ENCODE measurements around the gene NCOA1.

NCOA1 gene

DNA sequence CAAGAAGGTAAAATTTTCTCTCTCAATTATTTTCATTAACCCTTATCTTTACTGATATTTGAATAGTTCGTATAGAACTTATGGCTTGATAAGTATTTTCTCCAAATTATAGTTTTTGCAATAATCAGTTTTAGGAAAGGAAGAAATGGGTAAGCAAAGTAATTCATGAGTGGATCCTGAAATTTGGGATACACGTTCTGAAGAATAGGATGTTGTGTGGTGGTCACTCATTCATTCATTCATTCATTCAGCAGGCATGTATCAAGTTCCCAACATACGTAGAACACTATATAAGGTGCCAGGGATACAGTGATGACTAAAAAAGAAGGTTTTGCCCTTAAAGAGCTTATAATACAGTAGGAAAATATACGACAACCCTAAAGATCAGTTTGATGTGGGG lies 206.7 kb downstream of the NCOA1 start:
- no peak for ATAC-seq (ENCODE audit: insufficient read depth, low read depth)
- Histone ChIP-seq H3K79me2 (ENCODE audit: insufficient read depth, low read length) (no peaks in the 10 kb centered on the region), H3K36me3 (ENCODE audit: insufficient read depth, low read length) (no peaks in the 10 kb centered on the region; the same call in 1 of the 2 replicates), H3K27me3 (ENCODE audit: insufficient read depth, low read length, poor library complexity) (no peaks in the 10 kb centered on the region), H3K9me3 (ENCODE audit: insufficient read depth, low read length, severe bottlenecking) (no peaks in the 10 kb centered on the region), H3K27ac (ENCODE audit: low read length) (no peak overlapping the region), H3K4me2 (ENCODE audit: insufficient read depth, low read length) (no peak overlapping the region), H3K4me1 (ENCODE audit: insufficient read depth, low read length) (no peaks in the 10 kb centered on the region), H2AFZ (ENCODE audit: low read depth, low read length) (no peak overlapping the region), H3K9ac (ENCODE audit: low read depth, low read length) (no peak overlapping the region), H3K4me3 (ENCODE audit: low read depth in 1 of 2, low read length in 2 of 2) (no peak overlapping the region), H4K20me1 (ENCODE audit: insufficient read depth, low read length) (no peaks in the 10 kb centered on the region)
- DNase-seq, result no peak
- TF ChIP-seq EZH2 (IDR thresholded peaks at IDR 0.05; ENCODE audit: borderline replicate concordance, low read depth, low read length, severe bottlenecking), result no peak
- TF ChIP-seq, protein P1, sequence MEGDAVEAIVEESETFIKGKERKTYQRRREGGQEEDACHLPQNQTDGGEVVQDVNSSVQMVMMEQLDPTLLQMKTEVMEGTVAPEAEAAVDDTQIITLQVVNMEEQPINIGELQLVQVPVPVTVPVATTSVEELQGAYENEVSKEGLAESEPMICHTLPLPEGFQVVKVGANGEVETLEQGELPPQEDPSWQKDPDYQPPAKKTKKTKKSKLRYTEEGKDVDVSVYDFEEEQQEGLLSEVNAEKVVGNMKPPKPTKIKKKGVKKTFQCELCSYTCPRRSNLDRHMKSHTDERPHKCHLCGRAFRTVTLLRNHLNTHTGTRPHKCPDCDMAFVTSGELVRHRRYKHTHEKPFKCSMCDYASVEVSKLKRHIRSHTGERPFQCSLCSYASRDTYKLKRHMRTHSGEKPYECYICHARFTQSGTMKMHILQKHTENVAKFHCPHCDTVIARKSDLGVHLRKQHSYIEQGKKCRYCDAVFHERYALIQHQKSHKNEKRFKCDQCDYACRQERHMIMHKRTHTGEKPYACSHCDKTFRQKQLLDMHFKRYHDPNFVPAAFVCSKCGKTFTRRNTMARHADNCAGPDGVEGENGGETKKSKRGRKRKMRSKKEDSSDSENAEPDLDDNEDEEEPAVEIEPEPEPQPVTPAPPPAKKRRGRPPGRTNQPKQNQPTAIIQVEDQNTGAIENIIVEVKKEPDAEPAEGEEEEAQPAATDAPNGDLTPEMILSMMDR (IDR thresholded peaks at IDR 0.05; ENCODE audit: borderline replicate concordance, extremely low read depth, low read length, poor library complexity, severe bottlenecking), result no peak

DNA sequence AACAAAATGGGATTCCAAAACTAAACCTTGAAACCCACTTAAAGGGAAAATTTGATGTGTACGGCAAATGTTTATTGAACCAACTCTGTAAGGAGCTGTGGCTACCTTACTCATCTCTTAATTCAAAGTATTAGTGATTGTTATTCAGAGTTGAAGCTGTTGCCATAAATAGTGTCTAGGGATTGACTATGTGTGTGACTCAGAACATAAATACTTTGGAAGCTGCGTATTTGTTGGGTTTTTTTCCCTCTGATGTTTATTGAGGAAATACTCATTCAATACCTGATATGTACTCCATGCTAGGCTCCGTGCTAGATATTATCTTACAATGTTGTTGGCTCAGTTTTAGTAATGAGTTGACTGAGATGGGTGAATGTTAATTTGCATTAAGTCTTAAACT lies 211.7 kb downstream of the NCOA1 start:
- TF ChIP-seq, protein P1 (IDR thresholded peaks at IDR 0.05; ENCODE audit: borderline replicate concordance, extremely low read depth, low read length, poor library complexity, severe bottlenecking), result no peak
- Histone ChIP-seq H3K9me3 (ENCODE audit: insufficient read depth, low read length, severe bottlenecking) (no peaks in the 10 kb centered on the region), H3K4me3 (ENCODE audit: low read depth in 1 of 2, low read length in 2 of 2) (no peak overlapping the region), H2AFZ (ENCODE audit: low read depth, low read length) (no peak overlapping the region), H3K27me3 (ENCODE audit: insufficient read depth, low read length, poor library complexity) (no peaks in the 10 kb centered on the region), H3K27ac (ENCODE audit: low read length) (no peak overlapping the region), H3K9ac (ENCODE audit: low read depth, low read length) (no peak overlapping the region), H3K4me1 (ENCODE audit: insufficient read depth, low read length) (no peaks in the 10 kb centered on the region), H4K20me1 (ENCODE audit: insufficient read depth, low read length) (no peaks in the 10 kb centered on the region), H3K79me2 (ENCODE audit: insufficient read depth, low read length) (no peaks in the 10 kb centered on the region), H3K36me3 (ENCODE audit: insufficient read depth, low read length) (peaks cover 14% of the 10 kb centered on the region), H3K4me2 (ENCODE audit: insufficient read depth, low read length) (no peak overlapping the region)
- DNase-seq, result no peak
- no peak for ATAC-seq (ENCODE audit: insufficient read depth, low read depth)

DNA sequence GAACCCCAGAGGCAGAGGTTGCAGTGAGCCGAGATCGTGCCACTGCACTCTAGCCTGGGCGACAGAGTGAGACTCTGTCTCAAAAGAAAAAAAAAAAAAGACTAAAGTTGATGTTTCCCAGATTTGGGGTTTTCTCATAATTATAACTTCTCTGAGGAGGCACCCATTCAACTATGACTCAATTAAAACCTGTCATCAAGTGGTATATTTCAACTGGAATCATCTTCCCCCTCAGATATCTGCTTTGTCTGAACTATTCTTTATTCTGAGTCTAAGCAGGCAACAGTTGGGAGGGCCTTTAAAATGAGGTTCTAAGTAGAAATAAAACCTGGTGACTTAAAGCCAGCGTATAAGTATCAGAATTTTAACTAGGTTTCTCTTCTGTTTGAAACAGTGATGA lies 213.6 kb downstream of the NCOA1 start:
- Histone ChIP-seq H3K4me3 (ENCODE audit: low read depth in 1 of 2, low read length in 2 of 2) (no peak overlapping the region), H3K27ac (ENCODE audit: low read length) (no peak overlapping the region), H2AFZ (ENCODE audit: low read depth, low read length) (no peak overlapping the region), H4K20me1 (ENCODE audit: insufficient read depth, low read length) (no peaks in the 10 kb centered on the region), H3K27me3 (ENCODE audit: insufficient read depth, low read length, poor library complexity) (no peaks in the 10 kb centered on the region), H3K79me2 (ENCODE audit: insufficient read depth, low read length) (no peaks in the 10 kb centered on the region), H3K36me3 (ENCODE audit: insufficient read depth, low read length) (peaks cover 18% of the 10 kb centered on the region), H3K4me2 (ENCODE audit: insufficient read depth, low read length) (no peak overlapping the region), H3K9ac (ENCODE audit: low read depth, low read length) (no peak overlapping the region), H3K9me3 (ENCODE audit: insufficient read depth, low read length, severe bottlenecking) (no peaks in the 10 kb centered on the region), H3K4me1 (ENCODE audit: insufficient read depth, low read length) (no peaks in the 10 kb centered on the region)
- no peak for ATAC-seq (ENCODE audit: insufficient read depth, low read depth)
- TF ChIP-seq, protein P1 (IDR thresholded peaks at IDR 0.05; ENCODE audit: borderline replicate concordance, extremely low read depth, low read length, poor library complexity, severe bottlenecking), result no peak
- TF ChIP-seq EZH2 (IDR thresholded peaks at IDR 0.05; ENCODE audit: borderline replicate concordance, low read depth, low read length, severe bottlenecking), result no peak
- no peak for DNase-seq

DNA sequence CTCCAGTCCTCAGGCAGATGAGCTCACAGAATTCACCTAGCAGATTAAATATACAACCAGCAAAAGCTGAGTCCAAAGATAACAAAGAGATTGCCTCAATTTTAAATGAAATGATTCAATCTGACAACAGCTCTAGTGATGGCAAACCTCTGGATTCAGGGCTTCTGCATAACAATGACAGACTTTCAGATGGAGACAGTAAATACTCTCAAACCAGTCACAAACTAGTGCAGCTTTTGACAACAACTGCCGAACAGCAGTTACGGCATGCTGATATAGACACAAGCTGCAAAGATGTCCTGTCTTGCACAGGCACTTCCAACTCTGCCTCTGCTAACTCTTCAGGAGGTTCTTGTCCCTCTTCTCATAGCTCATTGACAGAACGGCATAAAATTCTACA lies 216.1 kb downstream of the NCOA1 start:
- H4K20me1 ChIP-seq (ENCODE audit: insufficient read depth, low read length), result no peaks in the 10 kb centered on the region
- no peak overlapping the region for H2AFZ ChIP-seq (ENCODE audit: low read depth, low read length)
- no peak overlapping the region for H3K27ac ChIP-seq (ENCODE audit: low read length)
- ATAC-seq (ENCODE audit: insufficient read depth, low read depth) (no peak), DNase-seq (no peak)
- H3K4me3 ChIP-seq (ENCODE audit: low read depth in 1 of 2, low read length in 2 of 2), result no peak overlapping the region
- no peak overlapping the region for H3K9ac ChIP-seq (ENCODE audit: low read depth, low read length)
- H3K9me3 ChIP-seq (ENCODE audit: insufficient read depth, low read length, severe bottlenecking), result no peaks in the 10 kb centered on the region
- no peaks in the 10 kb centered on the region for H3K27me3 ChIP-seq (ENCODE audit: insufficient read depth, low read length, poor library complexity)
- peaks cover 31% of the 10 kb centered on the region for H3K36me3 ChIP-seq (ENCODE audit: insufficient read depth, low read length)
- TF ChIP-seq EZH2 (IDR thresholded peaks at IDR 0.05; ENCODE audit: borderline replicate concordance, low read depth, low read length, severe bottlenecking), result no peak
- TF ChIP-seq, protein P1 (IDR thresholded peaks at IDR 0.05; ENCODE audit: borderline replicate concordance, extremely low read depth, low read length, poor library complexity, severe bottlenecking), result no peak
- no peak overlapping the region for H3K4me2 ChIP-seq (ENCODE audit: insufficient read depth, low read length)
- no peaks in the 10 kb centered on the region for H3K79me2 ChIP-seq (ENCODE audit: insufficient read depth, low read length)
- no peaks in the 10 kb centered on the region for H3K4me1 ChIP-seq (ENCODE audit: insufficient read depth, low read length)
